ENCODE data around the gene IHH.
A peak's percentile ranks its signal among the peaks of the same experiment; 100 is the strongest.

Gene IHH

DNA sequence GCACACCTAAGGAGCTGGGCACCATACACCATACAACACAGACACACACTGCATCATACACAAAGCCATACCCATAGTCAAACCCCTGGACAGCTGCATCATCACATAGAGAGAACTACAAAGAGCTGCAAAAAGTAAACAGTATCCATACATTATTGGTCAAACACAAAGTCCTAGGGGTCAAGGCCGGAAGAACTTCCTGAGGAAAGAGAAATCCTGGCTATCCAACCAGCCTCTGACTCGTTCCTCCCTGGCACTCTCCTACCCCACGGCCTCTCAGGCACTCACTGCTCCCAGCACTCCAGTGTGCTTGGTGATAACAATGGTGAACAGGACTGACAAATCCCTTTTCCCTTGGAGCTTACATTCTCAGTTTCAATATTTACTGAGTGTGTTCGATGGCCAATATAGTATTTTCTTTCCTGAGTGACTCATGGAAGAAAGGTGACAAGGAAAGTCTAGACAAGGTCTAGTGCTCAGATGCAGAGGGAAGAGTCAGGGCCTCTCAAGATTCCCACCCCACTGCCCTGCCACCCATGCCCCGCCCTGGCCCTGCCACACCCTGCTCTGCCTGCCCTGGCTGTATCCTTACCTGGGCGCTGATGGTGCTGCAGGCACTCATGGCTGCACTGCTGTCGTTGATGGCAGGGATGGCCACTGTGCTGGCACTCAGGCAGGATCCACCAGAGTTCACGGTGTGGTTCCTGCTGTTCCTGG is 22.8 kb downstream of the IHH start:
- no peak for DNase-seq

GRCh38 chr2:219035942-219036341 is 24.8 kb downstream of the IHH start:
- no peak for DNase-seq

- no peak for DNase-seq
Measured at GRCh38 chr2:219034823-219035222, 25.9 kb downstream of the IHH start.

- DNase-seq, result no peak
Measured at GRCh38 chr2:219032051-219032745, 28.5 kb downstream of the IHH start.

DNA sequence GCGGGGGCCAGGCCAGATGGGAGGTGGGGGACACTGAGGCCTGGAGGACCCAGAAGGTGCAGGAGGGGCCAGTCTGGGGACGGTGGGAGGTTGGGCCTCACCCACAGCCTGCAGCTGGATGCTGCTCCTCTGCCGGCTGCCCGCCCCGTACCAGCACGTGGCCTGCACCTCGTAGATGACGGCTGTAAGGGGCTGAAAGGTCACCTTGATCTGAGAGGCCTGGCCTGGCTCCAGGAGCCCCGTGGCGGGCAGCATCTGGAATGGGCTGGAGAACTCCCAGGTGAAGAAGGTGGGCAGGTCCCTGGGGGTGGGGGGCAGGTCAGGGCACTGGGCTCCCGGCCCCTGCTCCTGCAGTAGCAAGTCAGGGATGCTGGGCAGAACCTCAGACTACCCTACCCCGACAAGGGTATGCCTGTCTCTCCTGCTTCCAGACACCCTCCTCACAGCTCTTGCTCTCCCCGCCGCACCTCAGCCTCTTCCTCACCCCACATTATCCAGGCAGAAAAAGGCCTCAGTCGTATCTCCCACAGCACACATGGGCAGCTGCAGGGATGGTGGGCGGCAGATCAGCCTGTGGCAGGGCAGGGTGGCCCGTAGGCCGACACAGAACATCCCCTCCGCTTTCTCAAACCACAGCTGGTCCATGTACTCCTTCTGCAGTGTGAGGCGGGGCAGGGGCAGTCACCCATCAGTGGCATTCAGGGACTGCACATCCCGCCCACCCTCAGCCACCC is 29.5 kb downstream of the IHH start:
- DNase-seq, result no peak

GRCh38 chr2:219030177-219030940 is 30.4 kb downstream of the IHH start:
- no peak for DNase-seq

- DNase-seq, result peak; percentile 81
Measured at GRCh38 chr2:219029829-219030165, 30.9 kb downstream of the IHH start.

DNA sequence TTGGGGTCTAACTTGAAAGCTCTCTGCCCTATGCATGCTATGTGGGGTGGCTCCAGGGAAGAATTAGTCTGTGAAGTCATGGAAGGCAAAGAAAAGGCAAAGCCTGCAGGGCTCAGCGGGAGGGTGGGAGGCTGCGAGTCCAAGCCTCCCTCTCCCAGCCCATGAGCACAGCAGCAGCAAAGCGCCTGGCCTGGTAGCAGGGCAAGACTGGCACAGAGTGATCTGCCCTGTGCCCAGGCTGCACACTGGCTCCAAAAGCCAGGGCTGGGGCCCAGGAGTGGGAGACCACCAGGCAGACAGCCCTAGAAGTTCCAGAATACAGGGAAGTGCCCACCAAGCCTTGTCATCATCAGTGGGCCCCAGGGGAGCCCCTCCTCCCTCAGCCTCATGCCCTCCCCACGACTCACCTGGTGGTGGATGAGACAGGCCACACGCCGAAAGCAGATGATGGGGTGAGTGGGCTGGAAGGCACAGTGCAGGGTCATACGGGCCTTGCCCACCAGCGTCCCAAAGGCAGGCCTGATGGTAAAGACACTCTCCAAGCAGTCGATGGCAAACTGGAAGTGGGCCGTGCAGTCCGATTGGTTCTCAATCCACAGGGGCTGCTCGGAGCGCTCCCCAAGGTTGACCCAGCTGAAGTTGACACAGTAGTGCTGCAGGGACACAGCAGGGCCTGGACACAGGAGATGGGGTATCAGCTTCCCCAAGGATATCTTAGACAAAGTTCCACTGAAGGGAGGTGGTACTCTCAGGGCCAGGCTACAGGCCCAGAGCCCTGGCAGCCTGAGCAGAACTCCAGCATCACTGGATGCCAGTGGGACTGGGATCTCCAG is 31.5 kb downstream of the IHH start:
- no peak for DNase-seq

- no peak for DNase-seq
Measured at GRCh38 chr2:219028141-219028540, 32.6 kb downstream of the IHH start.

DNA sequence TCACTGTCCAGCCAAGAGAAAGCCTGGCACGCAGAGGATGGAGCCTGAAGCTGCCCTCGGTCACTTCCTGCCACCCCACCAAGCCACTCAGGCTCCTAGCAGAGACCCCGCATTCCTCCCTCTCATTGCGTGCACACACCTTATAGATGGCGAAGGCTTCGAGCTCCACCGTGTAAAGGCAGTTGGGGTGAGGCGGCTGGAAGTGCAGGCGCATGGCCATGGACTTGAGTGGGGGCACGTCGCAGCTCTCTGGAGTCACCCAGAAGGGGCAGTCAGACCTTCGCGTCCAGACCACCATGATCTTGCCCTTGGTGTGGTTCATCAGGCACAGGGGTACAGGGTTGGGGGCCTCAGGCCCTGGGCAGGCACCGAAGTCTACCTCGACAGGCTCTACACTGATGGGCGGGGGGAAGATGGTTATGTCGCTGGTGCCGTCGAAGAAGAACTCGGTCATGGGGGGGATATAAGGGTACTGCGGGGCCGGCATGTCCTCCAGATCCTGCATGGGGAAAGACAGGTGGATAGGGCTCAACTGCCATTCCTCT is 33.1 kb downstream of the IHH start:
- no peak for DNase-seq

DNA sequence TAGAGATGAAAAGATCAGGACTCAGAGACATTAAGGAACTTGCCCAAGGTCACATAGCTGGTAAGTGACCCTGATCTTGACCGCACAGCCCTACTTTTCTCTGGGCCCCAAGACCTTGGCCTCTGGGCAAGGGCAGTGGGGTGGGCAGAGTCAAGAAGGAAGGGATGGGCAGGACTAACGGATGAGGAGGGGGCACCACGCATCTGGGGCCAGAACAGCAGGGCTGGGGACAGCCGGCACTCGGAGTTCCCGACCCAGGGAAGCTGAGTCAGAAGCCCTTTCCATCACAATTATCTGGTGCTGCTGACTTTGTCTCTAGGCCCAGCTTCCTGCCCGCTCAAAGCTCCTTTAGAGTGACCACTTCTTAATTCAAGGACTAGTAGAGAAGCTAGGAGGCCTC is 33.8 kb downstream of the IHH start:
- DNase-seq, result no peak

GRCh38 chr2:219025637-219026585 is 34.8 kb downstream of the IHH start:
- no peak for DNase-seq

- DNase-seq, result no peak
Measured at GRCh38 chr2:219024059-219024458, 36.7 kb downstream of the IHH start.

GRCh38 chr2:219023045-219023605 is 37.6 kb downstream of the IHH start:
- DNase-seq, result no peak

DNA sequence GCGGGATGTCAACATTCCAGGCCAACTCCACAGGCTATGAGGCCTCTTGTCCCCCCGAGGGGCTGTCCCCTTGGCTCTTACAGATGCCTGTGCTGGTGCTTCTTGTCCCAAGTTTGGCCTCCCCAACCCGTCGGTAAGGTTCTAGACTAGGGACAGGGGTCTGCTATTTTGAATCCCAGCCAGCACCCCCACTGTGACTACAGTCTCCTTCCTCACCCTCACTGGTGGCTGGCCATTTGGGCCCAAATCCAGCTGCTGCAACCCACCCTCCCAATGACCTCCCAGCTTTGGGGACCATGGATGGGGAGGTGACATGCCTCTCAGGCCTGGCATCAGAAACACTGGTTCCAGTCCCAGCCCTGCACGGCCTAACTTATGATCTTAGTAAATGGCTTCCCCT is 38.1 kb downstream of the IHH start:
- no peak for DNase-seq

GRCh38 chr2:219022041-219022440 is 38.7 kb downstream of the IHH start:
- DNase-seq, result no peak

DNA sequence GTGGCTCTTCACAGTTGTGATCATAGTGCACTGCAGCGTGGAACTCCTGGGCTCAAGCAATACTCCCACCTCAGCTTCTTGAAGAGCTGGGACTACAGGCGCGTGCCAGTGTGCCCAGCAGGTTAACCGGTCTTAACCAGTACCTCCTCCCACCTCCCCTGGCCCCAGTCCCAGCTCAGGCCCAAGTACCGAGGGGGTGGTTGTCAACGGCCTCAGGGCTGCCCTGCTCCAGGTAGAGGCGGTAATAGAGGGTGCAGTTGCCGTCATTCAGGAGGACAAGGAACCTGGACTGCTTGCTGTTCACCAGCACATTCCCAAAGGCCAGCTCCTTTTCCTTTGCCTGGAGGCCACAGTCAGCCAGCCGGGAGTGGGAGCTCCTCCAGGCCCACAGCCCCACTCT is 39.1 kb downstream of the IHH start:
- no peak for DNase-seq

- no peak for DNase-seq
Measured at GRCh38 chr2:219020604-219021365, 39.9 kb downstream of the IHH start.

- DNase-seq, result no peak
Measured at GRCh38 chr2:219019436-219019835, 41.3 kb downstream of the IHH start.

- no peak for DNase-seq
Measured at GRCh38 chr2:219018726-219019125, 42.0 kb downstream of the IHH start.

All from CD4-positive, alpha-beta T cell treated with Interleukin-6 for 4 hours (primary cell).